ENCODE data around the gene ADRB1. TPM values are rescaled to one million over a fixed set of nuclear protein-coding genes. Genes with fewer than 3 reads are reported as not detected.

ADRB1 gene
- polyA plus RNA-seq, 1 of the 3 experiments (the other 2 are of a cell fraction) = not detected

DNA sequence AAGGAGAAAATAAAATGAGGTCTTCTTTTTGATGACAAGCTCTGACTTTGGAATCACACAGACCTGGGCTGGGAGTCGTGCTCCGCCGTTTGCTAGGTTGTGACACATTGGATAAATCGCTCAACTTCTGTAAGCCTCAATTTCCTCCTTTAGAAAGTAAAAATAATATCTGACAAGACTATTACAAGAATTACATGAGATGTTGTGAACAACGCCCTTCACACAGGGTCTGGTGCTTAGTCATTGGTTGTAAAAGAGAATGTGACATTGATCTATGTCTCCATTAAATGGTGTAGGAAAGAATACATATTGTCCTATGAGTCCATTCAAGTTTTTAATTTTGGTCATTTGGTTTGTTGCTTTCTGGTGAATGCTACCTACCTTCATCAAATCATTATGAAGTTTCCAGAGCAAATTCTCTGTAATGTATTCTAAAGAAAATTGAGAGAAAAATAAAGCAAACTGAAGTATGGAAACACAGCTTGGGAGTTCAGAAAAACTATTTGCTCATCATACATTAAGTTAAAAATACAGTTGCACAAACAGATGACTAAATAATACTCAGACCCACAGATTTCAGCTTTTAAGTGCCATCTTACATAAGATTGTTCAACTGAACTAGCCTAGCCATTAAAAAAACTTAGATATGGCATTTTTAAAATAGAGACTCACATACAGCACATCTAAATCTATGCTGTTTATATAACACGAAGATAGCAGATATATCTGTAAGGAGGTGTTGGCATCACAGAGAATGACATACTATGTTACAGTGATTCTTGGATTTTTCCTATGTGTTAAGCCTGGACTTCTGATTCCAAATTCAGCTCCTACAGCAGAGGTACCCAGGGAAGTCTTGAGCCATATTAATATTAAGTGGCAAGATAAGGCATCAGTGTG, 12.3 kb upstream of the ADRB1 start:
- Histone ChIP-seq H3K4me2 (no peak overlapping the region), H3K36me3 (replicated peaks in 1 of 2; ENCODE audit: control insufficient read depth in 1 of 2, insufficient read depth in 2 of 2, low read length in 1 of 2) (no peaks in the 10 kb centered on the region), H4K20me1 (ENCODE audit: insufficient read depth) (no peaks in the 10 kb centered on the region), H3K79me2 (ENCODE audit: insufficient read depth) (no peaks in the 10 kb centered on the region), H2AFZ (ENCODE audit: low read depth) (no peak overlapping the region), H3K9me3 (no peaks in the 10 kb centered on the region), H3K4me3 (ENCODE audit: low read depth in 2 of 2, low read length in 1 of 2) (no peak overlapping the region), H3K9ac (no peak overlapping the region), H3K9me2 (no peaks in the 10 kb centered on the region), H3F3A (replicated peaks; ENCODE audit: insufficient read depth) (peaks cover 12% of the 10 kb centered on the region), H3K27ac (ENCODE audit: low read depth in 2 of 2, low read length in 1 of 2) (no peak overlapping the region), H3K27me3 (ENCODE audit: insufficient read depth) (no peaks in the 10 kb centered on the region), H3K4me1 (ENCODE audit: control insufficient read depth in 1 of 2, insufficient read depth in 2 of 2, low read depth in 1 of 2, low read length in 1 of 2) (peaks cover 0 to 14% of the 10 kb centered on the region in 2 experiments; a peak in 1 of 4 replicates)
- WGBS (ENCODE audit: low lambda C conversion rate) = 70% methylated on average over 6 of the region's 6 CpGs
- DNase-seq = no peak
- CTCF ChIA-PET = interaction anchor here (1.2 to 1.3 kb wide), 2 partner anchors 14 kb away, joined by 3 to 5 read pairs; no protein-coding TSS in a partner anchor
- no peak for TF ChIP-seq MEF2A (IDR thresholded peaks at IDR 0.05; ENCODE audit: borderline replicate concordance, low read depth)
- TF ChIP-seq, protein P1, sequence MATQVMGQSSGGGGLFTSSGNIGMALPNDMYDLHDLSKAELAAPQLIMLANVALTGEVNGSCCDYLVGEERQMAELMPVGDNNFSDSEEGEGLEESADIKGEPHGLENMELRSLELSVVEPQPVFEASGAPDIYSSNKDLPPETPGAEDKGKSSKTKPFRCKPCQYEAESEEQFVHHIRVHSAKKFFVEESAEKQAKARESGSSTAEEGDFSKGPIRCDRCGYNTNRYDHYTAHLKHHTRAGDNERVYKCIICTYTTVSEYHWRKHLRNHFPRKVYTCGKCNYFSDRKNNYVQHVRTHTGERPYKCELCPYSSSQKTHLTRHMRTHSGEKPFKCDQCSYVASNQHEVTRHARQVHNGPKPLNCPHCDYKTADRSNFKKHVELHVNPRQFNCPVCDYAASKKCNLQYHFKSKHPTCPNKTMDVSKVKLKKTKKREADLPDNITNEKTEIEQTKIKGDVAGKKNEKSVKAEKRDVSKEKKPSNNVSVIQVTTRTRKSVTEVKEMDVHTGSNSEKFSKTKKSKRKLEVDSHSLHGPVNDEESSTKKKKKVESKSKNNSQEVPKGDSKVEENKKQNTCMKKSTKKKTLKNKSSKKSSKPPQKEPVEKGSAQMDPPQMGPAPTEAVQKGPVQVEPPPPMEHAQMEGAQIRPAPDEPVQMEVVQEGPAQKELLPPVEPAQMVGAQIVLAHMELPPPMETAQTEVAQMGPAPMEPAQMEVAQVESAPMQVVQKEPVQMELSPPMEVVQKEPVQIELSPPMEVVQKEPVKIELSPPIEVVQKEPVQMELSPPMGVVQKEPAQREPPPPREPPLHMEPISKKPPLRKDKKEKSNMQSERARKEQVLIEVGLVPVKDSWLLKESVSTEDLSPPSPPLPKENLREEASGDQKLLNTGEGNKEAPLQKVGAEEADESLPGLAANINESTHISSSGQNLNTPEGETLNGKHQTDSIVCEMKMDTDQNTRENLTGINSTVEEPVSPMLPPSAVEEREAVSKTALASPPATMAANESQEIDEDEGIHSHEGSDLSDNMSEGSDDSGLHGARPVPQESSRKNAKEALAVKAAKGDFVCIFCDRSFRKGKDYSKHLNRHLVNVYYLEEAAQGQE (IDR thresholded peaks at IDR 0.05; ENCODE audit: low read depth, low read length) = no peak
- TF ChIP-seq, protein P2, sequence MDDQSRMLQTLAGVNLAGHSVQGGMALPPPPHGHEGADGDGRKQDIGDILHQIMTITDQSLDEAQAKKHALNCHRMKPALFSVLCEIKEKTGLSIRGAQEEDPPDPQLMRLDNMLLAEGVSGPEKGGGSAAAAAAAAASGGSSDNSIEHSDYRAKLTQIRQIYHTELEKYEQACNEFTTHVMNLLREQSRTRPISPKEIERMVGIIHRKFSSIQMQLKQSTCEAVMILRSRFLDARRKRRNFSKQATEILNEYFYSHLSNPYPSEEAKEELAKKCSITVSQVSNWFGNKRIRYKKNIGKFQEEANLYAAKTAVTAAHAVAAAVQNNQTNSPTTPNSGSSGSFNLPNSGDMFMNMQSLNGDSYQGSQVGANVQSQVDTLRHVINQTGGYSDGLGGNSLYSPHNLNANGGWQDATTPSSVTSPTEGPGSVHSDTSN (IDR thresholded peaks at IDR 0.05) = no peak
- TF ChIP-seq RFX5 (IDR thresholded peaks at IDR 0.05; ENCODE audit: low read length) = no peak
- TF ChIP-seq RXRA (IDR thresholded peaks at IDR 0.05; ENCODE audit: borderline replicate concordance, low read depth) = no peak
- TF ChIP-seq FOSL2 (IDR thresholded peaks at IDR 0.05; ENCODE audit: borderline replicate concordance, low read depth) = no peak
- TF ChIP-seq, protein P3, sequence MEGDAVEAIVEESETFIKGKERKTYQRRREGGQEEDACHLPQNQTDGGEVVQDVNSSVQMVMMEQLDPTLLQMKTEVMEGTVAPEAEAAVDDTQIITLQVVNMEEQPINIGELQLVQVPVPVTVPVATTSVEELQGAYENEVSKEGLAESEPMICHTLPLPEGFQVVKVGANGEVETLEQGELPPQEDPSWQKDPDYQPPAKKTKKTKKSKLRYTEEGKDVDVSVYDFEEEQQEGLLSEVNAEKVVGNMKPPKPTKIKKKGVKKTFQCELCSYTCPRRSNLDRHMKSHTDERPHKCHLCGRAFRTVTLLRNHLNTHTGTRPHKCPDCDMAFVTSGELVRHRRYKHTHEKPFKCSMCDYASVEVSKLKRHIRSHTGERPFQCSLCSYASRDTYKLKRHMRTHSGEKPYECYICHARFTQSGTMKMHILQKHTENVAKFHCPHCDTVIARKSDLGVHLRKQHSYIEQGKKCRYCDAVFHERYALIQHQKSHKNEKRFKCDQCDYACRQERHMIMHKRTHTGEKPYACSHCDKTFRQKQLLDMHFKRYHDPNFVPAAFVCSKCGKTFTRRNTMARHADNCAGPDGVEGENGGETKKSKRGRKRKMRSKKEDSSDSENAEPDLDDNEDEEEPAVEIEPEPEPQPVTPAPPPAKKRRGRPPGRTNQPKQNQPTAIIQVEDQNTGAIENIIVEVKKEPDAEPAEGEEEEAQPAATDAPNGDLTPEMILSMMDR (IDR thresholded peaks at IDR 0.05) = no peak
- no peak for TF ChIP-seq NFIC (IDR thresholded peaks at IDR 0.05; ENCODE audit: borderline replicate concordance)
- TF ChIP-seq FOXJ3 (CRISPR knock-in tag; IDR thresholded peaks at IDR 0.05) = no peak
- no peak for TF ChIP-seq SMC3 (IDR thresholded peaks at IDR 0.05; ENCODE audit: low read depth, low read length)
- TF ChIP-seq, protein P4, sequence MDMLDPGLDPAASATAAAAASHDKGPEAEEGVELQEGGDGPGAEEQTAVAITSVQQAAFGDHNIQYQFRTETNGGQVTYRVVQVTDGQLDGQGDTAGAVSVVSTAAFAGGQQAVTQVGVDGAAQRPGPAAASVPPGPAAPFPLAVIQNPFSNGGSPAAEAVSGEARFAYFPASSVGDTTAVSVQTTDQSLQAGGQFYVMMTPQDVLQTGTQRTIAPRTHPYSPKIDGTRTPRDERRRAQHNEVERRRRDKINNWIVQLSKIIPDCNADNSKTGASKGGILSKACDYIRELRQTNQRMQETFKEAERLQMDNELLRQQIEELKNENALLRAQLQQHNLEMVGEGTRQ (IDR thresholded peaks at IDR 0.05; ENCODE audit: borderline replicate concordance, low read depth, low read length) = no peak
- TF ChIP-seq GATA2 (CRISPR knock-in tag; IDR thresholded peaks at IDR 0.05) = no peak
- TF ChIP-seq ELF1 (IDR thresholded peaks at IDR 0.05) = no peak
- no peak for TF ChIP-seq EP300 (IDR thresholded peaks at IDR 0.05; ENCODE audit: borderline replicate concordance in 1 of 2, low read depth in 1 of 2, low read length in 1 of 2)
- TF ChIP-seq, protein P5, sequence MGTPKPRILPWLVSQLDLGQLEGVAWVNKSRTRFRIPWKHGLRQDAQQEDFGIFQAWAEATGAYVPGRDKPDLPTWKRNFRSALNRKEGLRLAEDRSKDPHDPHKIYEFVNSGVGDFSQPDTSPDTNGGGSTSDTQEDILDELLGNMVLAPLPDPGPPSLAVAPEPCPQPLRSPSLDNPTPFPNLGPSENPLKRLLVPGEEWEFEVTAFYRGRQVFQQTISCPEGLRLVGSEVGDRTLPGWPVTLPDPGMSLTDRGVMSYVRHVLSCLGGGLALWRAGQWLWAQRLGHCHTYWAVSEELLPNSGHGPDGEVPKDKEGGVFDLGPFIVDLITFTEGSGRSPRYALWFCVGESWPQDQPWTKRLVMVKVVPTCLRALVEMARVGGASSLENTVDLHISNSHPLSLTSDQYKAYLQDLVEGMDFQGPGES (IDR thresholded peaks at IDR 0.05; ENCODE audit: low read depth, low read length) = no peak
- POLR2A ChIA-PET = no interaction called here

Data from SK-N-SH (cell line).